A673 (cell line): ENCODE data around the gene RPS2.

Source experiments
- CTCF ChIP-seq: fragments of 300-800, 200-600 bp; sonication (generic); conservative IDR thresholded peaks from 2 replicates; pipeline ENCODE4 v1.5.1; 2017; ENCODE audit warnings: low read depth, mild to moderate bottlenecking, antibody characterized with exemption, low read length, moderate library complexity, mixed read lengths
- EZH2 ChIP-seq: fragments of 200-600 bp; sonication (generic); IDR thresholded peaks from 2 replicates; pipeline ENCODE4 v1.6.1; 2017; ENCODE audit warnings: borderline replicate concordance, low read depth, mild to moderate bottlenecking, mixed read lengths, antibody characterized with exemption, low read length; ENCODE audit not compliant: poor library complexity, severe bottlenecking

DNA sequence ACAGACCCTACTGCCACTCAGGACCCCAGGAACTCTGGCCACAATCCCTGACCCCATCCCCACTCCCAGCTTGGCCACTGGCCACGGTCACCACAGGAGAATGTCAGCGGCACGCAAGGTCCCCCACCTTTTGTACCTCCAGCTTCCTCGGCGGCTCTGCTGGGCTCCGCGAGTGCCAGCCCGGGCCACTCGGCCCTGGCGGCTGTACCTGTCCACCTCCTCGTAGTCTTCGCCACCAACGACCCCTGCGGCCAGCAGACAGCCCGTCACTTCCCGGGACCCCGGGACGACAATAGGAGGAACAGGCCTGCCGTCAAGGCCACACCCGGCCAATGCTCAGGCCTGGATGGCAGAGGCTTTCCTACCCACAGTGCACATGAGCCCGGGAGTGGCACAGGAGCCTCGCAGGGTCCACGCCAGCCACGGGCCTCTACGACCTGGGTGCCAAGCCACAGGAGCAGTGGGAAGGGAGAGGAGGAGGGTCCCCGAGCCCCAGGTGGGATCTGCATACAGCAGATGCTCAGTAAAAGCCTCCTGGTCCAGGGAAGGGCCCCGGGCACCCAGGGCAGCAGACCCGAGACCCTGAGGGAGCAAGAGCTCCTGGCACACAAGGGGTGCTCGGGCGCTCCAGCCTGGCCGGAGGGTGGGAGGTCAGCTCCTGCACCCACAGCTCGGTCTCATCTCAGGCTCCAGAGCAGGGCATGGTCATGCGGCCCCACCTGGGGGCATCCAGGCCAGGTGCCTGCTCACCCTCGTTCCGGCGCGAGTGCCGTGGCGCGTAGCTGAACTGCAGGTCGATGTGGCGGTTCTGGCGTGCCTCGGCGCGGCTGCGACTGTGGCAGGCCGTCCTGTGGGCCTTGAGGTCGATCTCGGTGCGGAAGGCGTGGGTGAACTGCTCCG, 37.1 kb upstream of the RPS2 start:
- TF ChIP-seq CTCF (no peak), EZH2 (no peak)
